Measurements from ENCODE around the gene UBA6.

The UBA6 gene

DNA sequence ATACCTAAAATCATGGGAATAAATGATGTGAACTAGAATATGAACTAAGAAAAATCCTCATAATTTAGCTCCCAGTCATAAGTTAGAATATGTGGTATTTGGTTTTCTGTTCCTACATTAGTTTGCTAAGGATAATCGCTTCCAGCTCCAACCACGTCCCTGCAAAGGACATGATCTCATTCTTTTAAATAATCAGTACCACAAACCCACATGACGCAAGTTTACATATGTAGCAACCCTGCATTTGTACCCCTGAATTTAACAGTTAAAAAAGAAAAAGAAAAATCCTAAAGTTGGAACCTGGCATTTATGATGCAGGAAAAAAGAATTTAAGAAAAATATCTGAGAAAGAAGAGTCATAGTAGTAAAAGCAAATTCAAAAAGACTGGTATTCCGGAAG is 13.3 kb downstream of the UBA6 start:
- TF ChIP-seq TAF1 (IDR thresholded peaks at IDR 0.05; ENCODE audit: borderline replicate concordance, insufficient read depth, low read length): no peak
- TF ChIP-seq, protein P1, sequence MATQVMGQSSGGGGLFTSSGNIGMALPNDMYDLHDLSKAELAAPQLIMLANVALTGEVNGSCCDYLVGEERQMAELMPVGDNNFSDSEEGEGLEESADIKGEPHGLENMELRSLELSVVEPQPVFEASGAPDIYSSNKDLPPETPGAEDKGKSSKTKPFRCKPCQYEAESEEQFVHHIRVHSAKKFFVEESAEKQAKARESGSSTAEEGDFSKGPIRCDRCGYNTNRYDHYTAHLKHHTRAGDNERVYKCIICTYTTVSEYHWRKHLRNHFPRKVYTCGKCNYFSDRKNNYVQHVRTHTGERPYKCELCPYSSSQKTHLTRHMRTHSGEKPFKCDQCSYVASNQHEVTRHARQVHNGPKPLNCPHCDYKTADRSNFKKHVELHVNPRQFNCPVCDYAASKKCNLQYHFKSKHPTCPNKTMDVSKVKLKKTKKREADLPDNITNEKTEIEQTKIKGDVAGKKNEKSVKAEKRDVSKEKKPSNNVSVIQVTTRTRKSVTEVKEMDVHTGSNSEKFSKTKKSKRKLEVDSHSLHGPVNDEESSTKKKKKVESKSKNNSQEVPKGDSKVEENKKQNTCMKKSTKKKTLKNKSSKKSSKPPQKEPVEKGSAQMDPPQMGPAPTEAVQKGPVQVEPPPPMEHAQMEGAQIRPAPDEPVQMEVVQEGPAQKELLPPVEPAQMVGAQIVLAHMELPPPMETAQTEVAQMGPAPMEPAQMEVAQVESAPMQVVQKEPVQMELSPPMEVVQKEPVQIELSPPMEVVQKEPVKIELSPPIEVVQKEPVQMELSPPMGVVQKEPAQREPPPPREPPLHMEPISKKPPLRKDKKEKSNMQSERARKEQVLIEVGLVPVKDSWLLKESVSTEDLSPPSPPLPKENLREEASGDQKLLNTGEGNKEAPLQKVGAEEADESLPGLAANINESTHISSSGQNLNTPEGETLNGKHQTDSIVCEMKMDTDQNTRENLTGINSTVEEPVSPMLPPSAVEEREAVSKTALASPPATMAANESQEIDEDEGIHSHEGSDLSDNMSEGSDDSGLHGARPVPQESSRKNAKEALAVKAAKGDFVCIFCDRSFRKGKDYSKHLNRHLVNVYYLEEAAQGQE (IDR thresholded peaks at IDR 0.05; ENCODE audit: insufficient read depth in 1 of 2, low read depth in 2 of 2, low read length in 2 of 2): no peak

DNA sequence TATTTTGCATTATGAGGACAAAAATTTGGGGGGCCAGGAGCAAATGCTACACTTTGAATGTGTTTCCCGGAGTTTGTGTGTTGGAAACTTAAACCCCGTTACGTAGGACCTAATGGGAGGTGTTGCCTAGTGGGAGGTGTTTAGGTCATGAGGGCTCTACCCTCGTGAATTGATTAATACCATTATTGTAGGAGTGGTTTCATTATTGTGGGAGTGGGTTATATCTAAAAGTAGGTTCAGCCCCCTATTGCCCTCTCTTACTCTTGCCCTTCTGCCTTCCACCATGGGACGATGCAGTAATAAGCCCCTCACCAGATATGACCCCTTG is 15.5 kb downstream of the UBA6 start:
- no peak for TF ChIP-seq TAF1 (IDR thresholded peaks at IDR 0.05; ENCODE audit: borderline replicate concordance, insufficient read depth, low read length)
- no peak for TF ChIP-seq FOXP2 (optimal IDR thresholded peaks at IDR 0.05; ENCODE audit: borderline replicate concordance, extremely low read depth, extremely low read length, insufficient read depth)
- TF ChIP-seq SIN3A (IDR thresholded peaks at IDR 0.05; ENCODE audit: borderline replicate concordance, insufficient read depth, low read length): no peak
- TF ChIP-seq, protein P1 (IDR thresholded peaks at IDR 0.05; ENCODE audit: insufficient read depth in 1 of 2, low read depth in 2 of 2, low read length in 2 of 2): no peak
- TF ChIP-seq POLR2AphosphoS5 (IDR thresholded peaks at IDR 0.05; ENCODE audit: low read depth, low read length): no peak

DNA sequence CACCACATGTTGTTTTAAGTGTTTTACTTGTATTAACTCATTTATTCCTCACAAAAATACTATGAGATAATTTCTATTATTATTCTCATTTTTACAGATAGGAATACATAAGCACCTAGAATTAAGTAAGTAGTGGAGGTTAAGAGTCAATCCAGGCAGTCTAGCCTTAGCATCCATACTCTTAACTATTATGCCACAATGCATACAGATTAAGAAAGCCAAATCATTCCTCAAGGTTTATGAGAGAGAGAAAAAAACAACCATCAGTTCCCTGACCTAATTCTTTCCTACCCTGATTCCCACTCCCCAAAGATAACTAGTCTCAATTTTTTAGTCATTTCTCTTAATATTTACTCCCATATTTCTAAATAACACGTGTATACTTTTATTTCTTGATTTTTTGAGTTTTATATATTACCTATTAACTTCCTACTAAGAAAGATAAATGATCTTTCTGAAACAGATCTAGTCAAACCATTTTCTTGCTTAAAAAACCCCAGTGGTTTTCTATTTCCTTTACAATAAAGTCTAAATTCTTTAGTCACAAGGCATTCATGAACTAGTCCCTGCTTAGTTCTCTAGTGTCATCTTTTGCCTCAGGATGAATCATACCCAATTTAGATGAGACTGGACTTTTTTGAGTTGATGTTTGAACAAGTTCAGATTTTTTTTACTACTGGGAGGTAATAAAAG is 16.0 kb downstream of the UBA6 start:
- TF ChIP-seq FOXP2 (optimal IDR thresholded peaks at IDR 0.05; ENCODE audit: borderline replicate concordance, extremely low read depth, extremely low read length, insufficient read depth) (no peak), TAF1 (IDR thresholded peaks at IDR 0.05; ENCODE audit: borderline replicate concordance, insufficient read depth, low read length) (no peak), SIN3A (IDR thresholded peaks at IDR 0.05; ENCODE audit: borderline replicate concordance, insufficient read depth, low read length) (no peak), POLR2AphosphoS5 (IDR thresholded peaks at IDR 0.05; ENCODE audit: low read depth, low read length) (no peak)
- TF ChIP-seq, protein P1 (IDR thresholded peaks at IDR 0.05; ENCODE audit: insufficient read depth in 1 of 2, low read depth in 2 of 2, low read length in 2 of 2): no peak

DNA sequence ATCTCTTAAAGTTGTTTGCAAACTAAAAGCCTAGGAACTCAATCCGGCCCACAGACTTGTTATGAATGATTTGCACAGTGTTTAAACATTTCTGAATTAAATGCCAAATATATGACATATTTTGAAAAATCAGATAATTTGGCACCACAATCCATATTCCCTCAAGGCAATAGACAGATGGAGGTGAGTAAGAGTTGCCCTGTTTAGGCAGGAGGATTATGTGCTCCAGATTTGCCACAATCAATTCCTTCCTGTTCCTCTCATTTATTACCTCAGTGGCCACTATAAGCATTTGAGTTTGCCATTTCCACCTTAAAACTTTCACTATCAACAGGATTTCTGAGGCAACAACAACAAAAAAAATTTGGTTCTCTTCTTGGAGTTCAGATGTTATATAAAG is 18.7 kb downstream of the UBA6 start:
- TF ChIP-seq SIN3A (IDR thresholded peaks at IDR 0.05; ENCODE audit: borderline replicate concordance, insufficient read depth, low read length): no peak
- no peak for TF ChIP-seq FOXP2 (optimal IDR thresholded peaks at IDR 0.05; ENCODE audit: borderline replicate concordance, extremely low read depth, extremely low read length, insufficient read depth)
- no peak for TF ChIP-seq TAF1 (IDR thresholded peaks at IDR 0.05; ENCODE audit: borderline replicate concordance, insufficient read depth, low read length)
- TF ChIP-seq POLR2AphosphoS5 (IDR thresholded peaks at IDR 0.05; ENCODE audit: low read depth, low read length): no peak
- TF ChIP-seq, protein P1 (IDR thresholded peaks at IDR 0.05; ENCODE audit: insufficient read depth in 1 of 2, low read depth in 2 of 2, low read length in 2 of 2): no peak
